K562 (cell line): ENCODE data around the gene CCDC9. TPM values are rescaled to one million over a fixed set of nuclear protein-coding genes. Genes with fewer than 3 reads are reported as not detected.

Source experiments
- KDM4B ChIP-seq, 2 experiments: fragments of 450-650 bp in 1 of 2; sonication (generic) in 1 of 2; IDR thresholded peaks; 2 replicates each; pipeline ENCODE4 v1.6.1; 2016 to 2017; ENCODE audit warnings: borderline replicate concordance in 2 of 2, antibody characterized with exemption in 1 of 2, low read depth in 1 of 2, mild to moderate bottlenecking in 1 of 2
- KHSRP ChIP-seq: fragments of 450-650 bp; IDR thresholded peaks from 2 replicates; pipeline ENCODE4 v1.6.1; 2017
- NUFIP1 ChIP-seq: fragments of 450-650 bp; IDR thresholded peaks from 2 replicates; pipeline ENCODE4 v1.6.1; 2018; ENCODE audit not compliant: partially characterized antibody
- RAD21 ChIP-seq, 2 experiments: fragments of 250-450 bp in 1 of 2; fragments of 450-650 bp in 1 of 2; sonication (Bioruptor Pico) in 1 of 2; formaldehyde crosslinking in 1 of 2; IDR thresholded peaks in 1 of 2; conservative IDR thresholded peaks in 1 of 2; 2 replicates each; pipeline versions ENCODE4 v1.4.0 to v1.8.0; 2020 to 2022; ENCODE audit warnings: mild to moderate bottlenecking in 2 of 2, moderate library complexity in 1 of 2
- RHOXF2B ChIP-seq: fragments of 250-450 bp; sonication (Bioruptor Pico); conservative IDR thresholded peaks from 2 replicates; pipeline ENCODE4 v1.5.1; 2021
- SMAD3 ChIP-seq: fragments of 450-650 bp; formaldehyde crosslinking; conservative IDR thresholded peaks from 2 replicates; pipeline ENCODE4 v1.4.0; 2020; ENCODE audit warnings: mild to moderate bottlenecking
- SRSF3 ChIP-seq: fragments of 200-400 bp; formaldehyde crosslinking; IDR thresholded peaks from 2 replicates; pipeline ENCODE4 v1.6.1; 2016; ENCODE audit warnings: mild to moderate bottlenecking, low read length, moderate library complexity; ENCODE audit not compliant: insufficient read depth
- U2AF2 ChIP-seq: fragments of 200-400 bp; formaldehyde crosslinking; optimal IDR thresholded peaks from 2 replicates; pipeline ENCODE3; 2017; ENCODE audit warnings: low read depth, mild to moderate bottlenecking, low read length
- ZKSCAN8 ChIP-seq: fragments of 200-800 bp; sonication (Bioruptor generic); IDR thresholded peaks from 2 replicates; pipeline ENCODE4 v1.6.1; 2016; ENCODE audit warnings: missing genetic modification characterization, missing compliant biosample characterization
- polyA plus RNA-seq, 8 experiments: library from polyadenylated mRNA; depleted of rRNA in 4 of 8; stranded (reverse) in 5 of 8; unstranded in 3 of 8; fragments of >200 nt; fragmentation: Nextera tagmentation in 2 of 8; fragmentation: Illumina TruSeq in 1 of 8; extraction: Ambion mirVana in 2 of 8; extraction: Trizol in 1 of 8; gene quantifications; 2 replicates each; pipeline versions ENCODE4 v1.2.1 to v1.2.3, GENCODE V29; 2011 to 2014; ENCODE audit warnings: inconsistent platforms in 1 of 8, missing spikeins in 1 of 8
- total RNA-seq, 7 experiments: library from RNA; depleted of rRNA in 6 of 7; stranded (reverse); fragments of >200 nt in 6 of 7; fragmentation: Illumina TruSeq in 2 of 7; extraction: Trizol in 2 of 7; gene quantifications; 2 replicates each; pipeline versions ENCODE4 v1.2.1 to v1.2.3, GENCODE V29; 2011 to 2021; ENCODE audit warnings: low replicate concordance in 1 of 7
- TF ChIP-seq, protein P1 (sequence below): fragments of 450-650 bp; formaldehyde crosslinking; IDR thresholded peaks from 2 replicates; pipeline ENCODE4 v1.4.0; 2020; ENCODE audit warnings: mild to moderate bottlenecking, mixed read lengths
- TF ChIP-seq, protein P2 (sequence below): sonication (generic); formaldehyde crosslinking; IDR thresholded peaks from 2 replicates; pipeline ENCODE4 v1.8.0; 2023; ENCODE audit warnings: mild to moderate bottlenecking, missing genetic modification reagents
- TF ChIP-seq, protein P3 (sequence below): sonication (generic); formaldehyde crosslinking; IDR thresholded peaks from 2 replicates; pipeline ENCODE4 v1.4.0; 2020; ENCODE audit warnings: mild to moderate bottlenecking, missing genetic modification reagents
- TF ChIP-seq, protein P4 (sequence below): fragments of 450-650 bp; IDR thresholded peaks from 2 replicates; pipeline ENCODE4 v1.6.1; 2016; ENCODE audit warnings: mild to moderate bottlenecking
- TF ChIP-seq, protein P5 (sequence below): fragments of 250-450 bp; sonication (Bioruptor Pico); IDR thresholded peaks from 2 replicates; pipeline ENCODE4 v1.8.0; 2022; ENCODE audit warnings: inconsistent platforms, mild to moderate bottlenecking, moderate library complexity, borderline replicate concordance

Gene CCDC9
- total and polyA plus RNA-seq, 9 of the 15 experiments (the other 6 are each of a cell fraction or from before 2014, with no cell fraction given), result 0.23 to 38.6 (median 8.4) TPM

DNA sequence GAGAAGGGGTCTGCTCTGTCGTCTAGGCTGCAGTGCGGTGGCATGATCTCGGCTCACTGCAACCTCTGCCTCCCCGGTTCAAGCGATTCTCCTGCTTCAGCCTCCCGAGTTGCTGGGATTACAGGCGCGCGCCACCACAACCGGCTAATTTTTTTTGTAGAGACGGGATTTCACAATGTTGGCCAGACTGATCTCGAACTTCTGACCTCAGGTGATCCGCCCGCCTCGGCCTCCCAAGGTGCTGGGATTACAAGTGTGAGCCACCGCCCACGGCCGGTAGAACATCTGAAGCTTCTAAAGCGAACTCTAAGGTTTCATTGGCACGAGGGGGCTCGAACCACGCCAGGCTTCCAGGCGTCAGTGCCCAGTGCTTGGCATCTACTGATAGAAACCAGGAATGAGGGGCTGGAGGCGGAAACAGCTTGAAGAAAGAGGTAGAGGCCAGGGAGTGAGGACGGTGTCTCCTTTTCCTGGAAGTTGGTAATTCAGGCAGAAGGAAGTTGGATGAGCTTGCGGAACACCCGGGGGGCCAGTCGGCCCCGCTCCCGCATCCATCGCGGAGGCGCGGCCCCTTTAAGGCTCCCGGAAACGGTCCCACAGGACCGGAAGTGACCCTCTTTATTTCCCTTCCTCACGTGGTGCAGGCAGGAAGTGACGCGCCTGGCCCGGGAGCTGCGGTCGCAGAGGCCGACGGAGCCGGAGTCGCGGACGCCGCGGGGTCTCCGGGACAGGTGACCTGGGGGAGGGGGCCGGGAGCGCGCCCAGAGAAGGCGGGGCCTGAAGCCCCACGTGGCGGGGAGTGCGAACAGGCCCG, at the start of gene CCDC9 (continued):
- TF ChIP-seq, protein P1, sequence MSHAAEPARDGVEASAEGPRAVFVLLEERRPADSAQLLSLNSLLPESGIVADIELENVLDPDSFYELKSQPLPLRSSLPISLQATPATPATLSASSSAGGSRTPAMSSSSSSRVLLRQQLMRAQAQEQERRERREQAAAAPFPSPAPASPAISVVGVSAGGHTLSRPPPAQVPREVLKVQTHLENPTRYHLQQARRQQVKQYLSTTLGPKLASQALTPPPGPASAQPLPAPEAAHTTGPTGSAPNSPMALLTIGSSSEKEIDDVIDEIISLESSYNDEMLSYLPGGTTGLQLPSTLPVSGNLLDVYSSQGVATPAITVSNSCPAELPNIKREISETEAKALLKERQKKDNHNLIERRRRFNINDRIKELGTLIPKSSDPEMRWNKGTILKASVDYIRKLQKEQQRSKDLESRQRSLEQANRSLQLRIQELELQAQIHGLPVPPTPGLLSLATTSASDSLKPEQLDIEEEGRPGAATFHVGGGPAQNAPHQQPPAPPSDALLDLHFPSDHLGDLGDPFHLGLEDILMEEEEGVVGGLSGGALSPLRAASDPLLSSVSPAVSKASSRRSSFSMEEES (CRISPR knock-in tag), result peak; percentile 34
- TF ChIP-seq RHOXF2B (CRISPR knock-in tag), result no peak
- TF ChIP-seq, protein P2, sequence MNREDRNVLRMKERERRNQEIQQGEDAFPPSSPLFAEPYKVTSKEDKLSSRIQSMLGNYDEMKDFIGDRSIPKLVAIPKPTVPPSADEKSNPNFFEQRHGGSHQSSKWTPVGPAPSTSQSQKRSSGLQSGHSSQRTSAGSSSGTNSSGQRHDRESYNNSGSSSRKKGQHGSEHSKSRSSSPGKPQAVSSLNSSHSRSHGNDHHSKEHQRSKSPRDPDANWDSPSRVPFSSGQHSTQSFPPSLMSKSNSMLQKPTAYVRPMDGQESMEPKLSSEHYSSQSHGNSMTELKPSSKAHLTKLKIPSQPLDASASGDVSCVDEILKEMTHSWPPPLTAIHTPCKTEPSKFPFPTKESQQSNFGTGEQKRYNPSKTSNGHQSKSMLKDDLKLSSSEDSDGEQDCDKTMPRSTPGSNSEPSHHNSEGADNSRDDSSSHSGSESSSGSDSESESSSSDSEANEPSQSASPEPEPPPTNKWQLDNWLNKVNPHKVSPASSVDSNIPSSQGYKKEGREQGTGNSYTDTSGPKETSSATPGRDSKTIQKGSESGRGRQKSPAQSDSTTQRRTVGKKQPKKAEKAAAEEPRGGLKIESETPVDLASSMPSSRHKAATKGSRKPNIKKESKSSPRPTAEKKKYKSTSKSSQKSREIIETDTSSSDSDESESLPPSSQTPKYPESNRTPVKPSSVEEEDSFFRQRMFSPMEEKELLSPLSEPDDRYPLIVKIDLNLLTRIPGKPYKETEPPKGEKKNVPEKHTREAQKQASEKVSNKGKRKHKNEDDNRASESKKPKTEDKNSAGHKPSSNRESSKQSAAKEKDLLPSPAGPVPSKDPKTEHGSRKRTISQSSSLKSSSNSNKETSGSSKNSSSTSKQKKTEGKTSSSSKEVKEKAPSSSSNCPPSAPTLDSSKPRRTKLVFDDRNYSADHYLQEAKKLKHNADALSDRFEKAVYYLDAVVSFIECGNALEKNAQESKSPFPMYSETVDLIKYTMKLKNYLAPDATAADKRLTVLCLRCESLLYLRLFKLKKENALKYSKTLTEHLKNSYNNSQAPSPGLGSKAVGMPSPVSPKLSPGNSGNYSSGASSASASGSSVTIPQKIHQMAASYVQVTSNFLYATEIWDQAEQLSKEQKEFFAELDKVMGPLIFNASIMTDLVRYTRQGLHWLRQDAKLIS (CRISPR knock-in tag), result peak; percentile 58; the same call in 1 of the 2 replicates
- TF ChIP-seq, protein P3, sequence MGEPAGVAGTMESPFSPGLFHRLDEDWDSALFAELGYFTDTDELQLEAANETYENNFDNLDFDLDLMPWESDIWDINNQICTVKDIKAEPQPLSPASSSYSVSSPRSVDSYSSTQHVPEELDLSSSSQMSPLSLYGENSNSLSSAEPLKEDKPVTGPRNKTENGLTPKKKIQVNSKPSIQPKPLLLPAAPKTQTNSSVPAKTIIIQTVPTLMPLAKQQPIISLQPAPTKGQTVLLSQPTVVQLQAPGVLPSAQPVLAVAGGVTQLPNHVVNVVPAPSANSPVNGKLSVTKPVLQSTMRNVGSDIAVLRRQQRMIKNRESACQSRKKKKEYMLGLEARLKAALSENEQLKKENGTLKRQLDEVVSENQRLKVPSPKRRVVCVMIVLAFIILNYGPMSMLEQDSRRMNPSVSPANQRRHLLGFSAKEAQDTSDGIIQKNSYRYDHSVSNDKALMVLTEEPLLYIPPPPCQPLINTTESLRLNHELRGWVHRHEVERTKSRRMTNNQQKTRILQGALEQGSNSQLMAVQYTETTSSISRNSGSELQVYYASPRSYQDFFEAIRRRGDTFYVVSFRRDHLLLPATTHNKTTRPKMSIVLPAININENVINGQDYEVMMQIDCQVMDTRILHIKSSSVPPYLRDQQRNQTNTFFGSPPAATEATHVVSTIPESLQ (CRISPR knock-in tag), result no peak
- TF ChIP-seq SMAD3, result no peak
- no peak for TF ChIP-seq ZKSCAN8
- TF ChIP-seq, protein P4, sequence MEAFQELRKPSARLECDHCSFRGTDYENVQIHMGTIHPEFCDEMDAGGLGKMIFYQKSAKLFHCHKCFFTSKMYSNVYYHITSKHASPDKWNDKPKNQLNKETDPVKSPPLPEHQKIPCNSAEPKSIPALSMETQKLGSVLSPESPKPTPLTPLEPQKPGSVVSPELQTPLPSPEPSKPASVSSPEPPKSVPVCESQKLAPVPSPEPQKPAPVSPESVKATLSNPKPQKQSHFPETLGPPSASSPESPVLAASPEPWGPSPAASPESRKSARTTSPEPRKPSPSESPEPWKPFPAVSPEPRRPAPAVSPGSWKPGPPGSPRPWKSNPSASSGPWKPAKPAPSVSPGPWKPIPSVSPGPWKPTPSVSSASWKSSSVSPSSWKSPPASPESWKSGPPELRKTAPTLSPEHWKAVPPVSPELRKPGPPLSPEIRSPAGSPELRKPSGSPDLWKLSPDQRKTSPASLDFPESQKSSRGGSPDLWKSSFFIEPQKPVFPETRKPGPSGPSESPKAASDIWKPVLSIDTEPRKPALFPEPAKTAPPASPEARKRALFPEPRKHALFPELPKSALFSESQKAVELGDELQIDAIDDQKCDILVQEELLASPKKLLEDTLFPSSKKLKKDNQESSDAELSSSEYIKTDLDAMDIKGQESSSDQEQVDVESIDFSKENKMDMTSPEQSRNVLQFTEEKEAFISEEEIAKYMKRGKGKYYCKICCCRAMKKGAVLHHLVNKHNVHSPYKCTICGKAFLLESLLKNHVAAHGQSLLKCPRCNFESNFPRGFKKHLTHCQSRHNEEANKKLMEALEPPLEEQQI, result no peak
- no peak for TF ChIP-seq RAD21 (CRISPR knock-in tag; conservative IDR thresholded peaks at IDR 0.05 in 1 of 2, IDR thresholded peaks at IDR 0.05 in 1 of 2)
- no peak for TF ChIP-seq U2AF2
- TF ChIP-seq, protein P5, sequence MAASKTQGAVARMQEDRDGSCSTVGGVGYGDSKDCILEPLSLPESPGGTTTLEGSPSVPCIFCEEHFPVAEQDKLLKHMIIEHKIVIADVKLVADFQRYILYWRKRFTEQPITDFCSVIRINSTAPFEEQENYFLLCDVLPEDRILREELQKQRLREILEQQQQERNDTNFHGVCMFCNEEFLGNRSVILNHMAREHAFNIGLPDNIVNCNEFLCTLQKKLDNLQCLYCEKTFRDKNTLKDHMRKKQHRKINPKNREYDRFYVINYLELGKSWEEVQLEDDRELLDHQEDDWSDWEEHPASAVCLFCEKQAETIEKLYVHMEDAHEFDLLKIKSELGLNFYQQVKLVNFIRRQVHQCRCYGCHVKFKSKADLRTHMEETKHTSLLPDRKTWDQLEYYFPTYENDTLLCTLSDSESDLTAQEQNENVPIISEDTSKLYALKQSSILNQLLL, result no peak
- TF ChIP-seq NUFIP1, result no peak
- TF ChIP-seq KHSRP, result no peak
- TF ChIP-seq SRSF3, result no peak
- TF ChIP-seq KDM4B (IDR thresholded peaks at IDR 0.05; ENCODE audit: borderline replicate concordance in 2 of 2, low read depth in 1 of 2), result peak in 1 of 2 experiments; percentile 92; a peak in 2 of 4 replicates
